Astrocyte of the cerebellum (primary cell): ENCODE data around the gene PTPN18.

Experiments used
- DNase-seq: peaks from one replicate; pipeline ENCODE4 v3.0.0-alpha.2; 2011; ENCODE audit warnings: low read depth
- H3K4me3 ChIP-seq: 2 replicates; pipeline ENCODE4 v1.5.1; 2011; ENCODE audit warnings: mild to moderate bottlenecking, low read depth, low read length, moderate library complexity
- CTCF ChIP-seq: IDR thresholded peaks from 2 replicates; pipeline ENCODE4 v1.5.1; 2012; ENCODE audit warnings: low read length, low read depth, moderate library complexity, mild to moderate bottlenecking; ENCODE audit errors: missing control alignments
- in situ Hi-C: cut with HindIII; loops from 2 replicates; pipeline ENCODE4 v1.10.0; 2017; ENCODE audit warnings: low sequenced_read_pairs

The PTPN18 gene

DNA sequence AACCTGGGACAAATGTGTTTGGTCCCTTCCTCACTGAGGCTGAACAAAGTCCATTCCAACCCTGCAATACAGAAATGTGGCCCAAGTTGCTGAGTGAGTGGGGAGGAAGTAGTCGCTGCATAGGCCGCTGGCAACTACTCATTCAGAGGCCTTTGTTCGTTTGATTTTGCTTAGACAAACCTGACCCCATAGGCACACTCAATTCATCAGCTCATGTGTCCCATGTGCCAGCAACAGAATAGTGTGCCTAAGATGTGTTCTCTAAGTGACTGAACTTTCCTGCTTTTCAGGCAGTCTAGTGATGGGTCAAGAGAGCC, 23.0 kb downstream of the PTPN18 start:
- no peak for TF ChIP-seq CTCF
- H3K4me3 ChIP-seq: no peak overlapping the region
- DNase-seq: no peak
- in situ Hi-C loops: no loop called here

- in situ Hi-C loops: no loop called here
- no peak for TF ChIP-seq CTCF
- DNase-seq: no peak
- H3K4me3 ChIP-seq: no peak overlapping the region
Measured at GRCh38 chr2:130380096-130380934, 24.5 kb downstream of the PTPN18 start.

DNA sequence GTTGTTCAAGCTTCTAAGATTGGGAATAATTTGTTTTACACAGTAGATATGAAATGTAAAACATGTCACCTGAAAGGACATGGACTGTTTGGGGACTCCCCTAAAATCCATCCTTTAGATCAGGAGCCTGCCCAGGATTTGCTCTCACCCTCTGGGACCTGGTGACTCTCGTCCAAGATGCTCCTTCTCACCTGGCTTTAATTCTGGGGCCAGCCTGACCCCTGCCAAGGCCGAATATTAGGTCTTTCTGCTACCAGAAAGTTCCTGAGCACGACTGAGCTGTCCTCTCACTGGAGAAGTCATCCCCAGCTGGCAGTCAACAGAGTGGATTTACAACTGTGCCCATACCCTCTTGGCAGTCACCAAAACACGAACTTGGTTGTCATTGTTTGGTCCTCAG, 25.3 kb downstream of the PTPN18 start:
- TF ChIP-seq CTCF: no peak
- DNase-seq: no peak
- in situ Hi-C loops: no loop called here
- H3K4me3 ChIP-seq: no peak overlapping the region

DNA sequence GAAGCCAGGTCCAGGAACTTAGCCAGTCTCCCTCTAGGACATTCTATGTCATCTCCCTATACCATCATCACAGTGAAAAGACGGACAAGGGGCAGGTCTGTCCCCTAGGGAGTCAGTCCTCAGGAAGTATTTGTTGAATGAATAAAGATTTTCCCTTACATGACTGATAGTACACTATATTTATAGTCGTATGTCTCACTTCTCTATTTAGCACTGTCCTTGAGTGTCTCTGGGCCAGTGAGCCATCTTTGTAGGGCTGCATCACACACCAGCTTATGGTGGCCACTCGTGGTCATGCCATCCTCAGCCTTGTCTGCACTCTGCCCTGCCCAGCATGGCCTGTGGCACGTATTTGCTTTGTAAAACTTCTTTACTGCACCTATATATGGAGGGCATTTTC, 25.8 kb downstream of the PTPN18 start:
- DNase-seq: no peak
- in situ Hi-C loops: no loop called here
- TF ChIP-seq CTCF: no peak
- no peak overlapping the region for H3K4me3 ChIP-seq

GRCh38 chr2:130382313-130382917, 26.6 kb downstream of the PTPN18 start:
- TF ChIP-seq CTCF: no peak
- no peak for DNase-seq
- H3K4me3 ChIP-seq: no peak overlapping the region
- in situ Hi-C loops: no loop called here

DNA sequence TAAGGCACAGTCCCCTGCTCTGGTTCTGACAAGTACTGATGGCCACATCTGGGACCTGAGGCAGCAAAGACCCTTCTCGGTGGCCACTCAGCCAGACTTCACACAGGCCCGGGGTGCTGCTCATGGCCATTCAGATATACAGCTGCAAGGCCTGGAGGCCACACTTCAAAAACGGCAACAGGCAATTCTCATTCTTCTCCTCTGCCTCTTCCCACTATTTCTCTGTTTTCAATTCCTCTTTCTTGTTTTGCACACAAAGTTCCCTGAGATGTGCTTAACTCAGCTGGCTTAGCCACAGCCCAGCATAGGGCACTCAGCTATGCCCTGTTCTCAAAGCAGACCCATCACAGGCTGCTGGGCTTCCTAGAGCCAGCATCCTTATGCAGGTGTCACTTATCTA, 29.9 kb downstream of the PTPN18 start:
- no peak for DNase-seq
- TF ChIP-seq CTCF: no peak
- in situ Hi-C loops: no loop called here
- H3K4me3 ChIP-seq: no peak overlapping the region
